HG03439 (cell line): ENCODE data around the gene TTN.

ENCODE experiments used
- ATAC-seq: cut with Tn5 transposase; IDR thresholded peaks from one replicate; pipeline ENCODE4 v1.9.1; 2021; ENCODE audit warnings: mild to moderate bottlenecking, moderate library complexity; ENCODE audit not compliant: unreplicated experiment

Gene TTN

GRCh38 chr2:178506101-178506500 lies 301.1 kb downstream of the TTN start:
- ATAC-seq, result no peak

- ATAC-seq, result no peak
Observed at GRCh38 chr2:178502751-178503150, 304.5 kb downstream of the TTN start.

GRCh38 chr2:178499640-178500039 lies 307.6 kb downstream of the TTN start:
- no peak for ATAC-seq

- ATAC-seq, result no peak
Observed at GRCh38 chr2:178498137-178498536, 309.1 kb downstream of the TTN start.

GRCh38 chr2:178496049-178496448 lies 311.2 kb downstream of the TTN start:
- ATAC-seq, result no peak

- no peak for ATAC-seq
Observed at GRCh38 chr2:178491612-178492011, 315.6 kb downstream of the TTN start.

GRCh38 chr2:178485356-178485755 lies 321.9 kb downstream of the TTN start:
- ATAC-seq, result no peak

- ATAC-seq, result no peak
Observed at GRCh38 chr2:178484245-178485041, 322.8 kb downstream of the TTN start.

GRCh38 chr2:178482437-178482836 lies 324.8 kb downstream of the TTN start:
- ATAC-seq, result peak; percentile 29

GRCh38 chr2:178480227-178481181 lies 326.7 kb downstream of the TTN start, which contains the start of gene PLEKHA3:
Gene PLEKHA3, plus strand, starts transcription at chr2:178480457. Its CDS starts 413 bp downstream, at chr2:178480870.
- peak; percentile 73 for ATAC-seq

GRCh38 chr2:178479758-178480226 lies 327.4 kb downstream of the TTN start:
- no peak for ATAC-seq

- ATAC-seq, result no peak
Observed at GRCh38 chr2:178479275-178479616, 328.0 kb downstream of the TTN start.

GRCh38 chr2:178478439-178479274 lies 328.6 kb downstream of the TTN start, which contains the start of gene FKBP7:
Gene FKBP7, minus strand, starts transcription at chr2:178478600. Its CDS starts 101 bp downstream, at chr2:178478499.
- ATAC-seq, result peak; percentile 43

GRCh38 chr2:178478130-178478438 lies 329.1 kb downstream of the TTN start:
- no peak for ATAC-seq

- ATAC-seq, result no peak
Observed at GRCh38 chr2:178477443-178478129, 329.6 kb downstream of the TTN start.

GRCh38 chr2:178476477-178476876 lies 330.7 kb downstream of the TTN start:
- no peak for ATAC-seq
